Esophagus muscularis mucosa (tissue), 4 donors: Measurements from ENCODE around the gene MEX3A. TPM values are rescaled to one million over a fixed set of nuclear protein-coding genes. Genes with fewer than 3 reads are reported as not detected.

ENCODE experiments used
- DNase-seq: peaks from one replicate; pipeline ENCODE4 v3.0.0-alpha.2; 2017; ENCODE audit errors: extremely low spot score
- H3K27ac ChIP-seq, 4 donors: fragments of 200-600 bp; sonication (generic); replicated peaks in 1 of 4; 1 replicate in 3 of 4; 2 replicates in 1 of 4; pipeline ENCODE4 v1.5.1; 2016 to 2019; ENCODE audit warnings: mild to moderate bottlenecking in 1 of 4
- H3K27me3 ChIP-seq, 4 donors: fragments of 200-600 bp; sonication (generic); one replicate each; pipeline versions ENCODE4 v1.5.1 to v1.6.0; 2016 to 2019
- H3K36me3 ChIP-seq, 4 donors: fragments of 200-600 bp; sonication (generic); one replicate each; pipeline ENCODE4 v1.5.1; 2016 to 2019
- H3K4me1 ChIP-seq, 4 donors: fragments of 200-600 bp; sonication (generic); one replicate each; pipeline ENCODE4 v1.5.1; 2016 to 2019
- H3K4me3 ChIP-seq, 4 donors: fragments of 200-600 bp; sonication (generic); 1 replicate in 2 of 4; 2 replicates in 2 of 4; pipeline ENCODE4 v1.5.1; 2016 to 2019; ENCODE audit warnings: mild to moderate bottlenecking in 4 of 4, moderate library complexity in 1 of 4
- H3K9me3 ChIP-seq, 4 donors: fragments of 200-600 bp; sonication (generic); 1 replicate in 3 of 4; 2 replicates in 1 of 4; pipeline ENCODE4 v1.5.1; 2016 to 2019
- CTCF ChIP-seq, 3 experiments: fragments of 200-600 bp in 2 of 3; fragments of 450-650 bp in 1 of 3; sonication (generic) in 2 of 3; IDR thresholded peaks; one replicate each; pipeline ENCODE4 v1.5.1; 2017 to 2019; ENCODE audit warnings: antibody characterized with exemption in 3 of 3, mild to moderate bottlenecking in 2 of 3, moderate library complexity in 1 of 3
- EP300 ChIP-seq: sonication (generic); formaldehyde crosslinking; IDR thresholded peaks from one replicate; pipeline ENCODE4 v1.6.1; 2017; ENCODE audit warnings: antibody characterized with exemption
- POLR2A ChIP-seq: fragments of 450-650 bp; IDR thresholded peaks from one replicate; pipeline ENCODE4 v1.6.1; 2017; ENCODE audit warnings: antibody characterized with exemption, moderate library complexity, mild to moderate bottlenecking, low read depth
- POLR2AphosphoS5 ChIP-seq, 2 donors: sonication (generic); formaldehyde crosslinking; IDR thresholded peaks; one replicate each; pipeline ENCODE4 v1.6.1; 2017; ENCODE audit warnings: antibody characterized with exemption in 2 of 2
- WGBS: methylation state at CpG from one replicate; pipeline ENCODE4 v1.1.5; 2018; 5-methylcytosine and 5-hydroxymethylcytosine counted together
- intact Hi-C: fragments of 100-400 bp; cut with DNase I; formaldehyde crosslinking; loops from one replicate; pipeline ENCODE4 v1.15.1; 2023
- total RNA-seq, 4 donors: library from RNA; depleted of rRNA; stranded (reverse); fragments of >200 nt; gene quantifications; one replicate each; pipeline versions ENCODE4 v1.1.0 to v1.2.1, GENCODE V29; 2016

MEX3A gene
- total RNA-seq, 4 donors from 2014 or later: under 0.01 to 1.6 (median 0.66) TPM

- Histone ChIP-seq H3K27ac (no peak overlapping the region), H3K36me3 (no peaks in the 10 kb centered on the region), H3K4me3 (no peak overlapping the region), H3K27me3 (no peaks in the 10 kb centered on the region), H3K4me1 (peaks cover 26 to 51% (median 40%) of the 10 kb centered on the region in 4 donors), H3K9me3 (no peaks in the 10 kb centered on the region)
- 89% methylated on average over 5 of the region's 5 CpGs for WGBS
- no peak for TF ChIP-seq CTCF (IDR thresholded peaks at IDR 0.05)
- no peak for TF ChIP-seq EP300
- no peak for TF ChIP-seq POLR2A
- no peak for DNase-seq
- intact Hi-C loops: no loop called here
Observed at GRCh38 chr1:156078728-156079127, 3.5 kb downstream of the MEX3A start.

GRCh38 chr1:156077430-156077760, 4.9 kb downstream of the MEX3A start:
- Histone ChIP-seq H3K9me3 (no peaks in the 10 kb centered on the region), H3K4me3 (peak overlapping the region in 3 of 4 donors; percentile 58 to 71 (median 62)), H3K36me3 (no peaks in the 10 kb centered on the region), H3K4me1 (peaks cover 18 to 41% (median 31%) of the 10 kb centered on the region in 4 donors), H3K27me3 (no peaks in the 10 kb centered on the region), H3K27ac (peak overlapping the region in 3 of 4 donors; percentile 54 to 70 (median 63))
- WGBS: 91% methylated on average over 10 of the region's 19 CpGs
- intact Hi-C loops: no loop called here
- DNase-seq: no peak
- TF ChIP-seq POLR2AphosphoS5 (IDR thresholded peaks at IDR 0.05): no peak
- TF ChIP-seq POLR2A: no peak

GRCh38 chr1:156076609-156077429, 5.4 kb downstream of the MEX3A start:
- DNase-seq: no peak
- TF ChIP-seq POLR2A (no peak), EP300 (no peak), POLR2AphosphoS5 (IDR thresholded peaks at IDR 0.05) (peak in 1 of 2 donors; percentile 77), CTCF (IDR thresholded peaks at IDR 0.05) (peak in 1 of 3 experiments; percentile 5)
- intact Hi-C loops: no loop called here
- WGBS: 44% methylated on average over 6 of the region's 73 CpGs
- Histone ChIP-seq H3K27me3 (no peaks in the 10 kb centered on the region), H3K4me3 (peak overlapping the region; percentile 58 to 71 (median 60)), H3K36me3 (no peaks in the 10 kb centered on the region), H3K27ac (peak overlapping the region; percentile 36 to 70 (median 58)), H3K9me3 (no peaks in the 10 kb centered on the region), H3K4me1 (peaks cover 14 to 36% (median 26%) of the 10 kb centered on the region in 4 donors)

GRCh38 chr1:156075775-156076204, 6.5 kb downstream of the MEX3A start:
- H3K9me3 ChIP-seq: no peaks in the 10 kb centered on the region
- H3K4me3 ChIP-seq: peak overlapping the region; percentile 58 to 71 (median 60)
- WGBS: 69% methylated on average over 4 of the region's 4 CpGs
- no peak for TF ChIP-seq EP300
- no peak for TF ChIP-seq POLR2A
- TF ChIP-seq POLR2AphosphoS5 (IDR thresholded peaks at IDR 0.05): no peak
- TF ChIP-seq CTCF (IDR thresholded peaks at IDR 0.05): no peak
- no peak for DNase-seq
- peaks cover 9 to 25% (median 17%) of the 10 kb centered on the region in 4 donors for H3K4me1 ChIP-seq
- peak overlapping the region in 1 of 4 donors; percentile 70 for H3K27ac ChIP-seq
- intact Hi-C loops: no loop called here
- H3K27me3 ChIP-seq: peaks cover 0 to 6% (median 0%) of the 10 kb centered on the region in 4 donors
- no peaks in the 10 kb centered on the region for H3K36me3 ChIP-seq

GRCh38 chr1:156075162-156075561, 7.1 kb downstream of the MEX3A start:
- Histone ChIP-seq H3K4me3 (no peak overlapping the region), H3K27ac (no peak overlapping the region), H3K9me3 (no peaks in the 10 kb centered on the region), H3K4me1 (peaks cover 9 to 25% (median 17%) of the 10 kb centered on the region in 4 donors), H3K27me3 (peaks cover 0 to 12% (median 0%) of the 10 kb centered on the region in 4 donors), H3K36me3 (no peaks in the 10 kb centered on the region)
- WGBS: 73% methylated on average over 3 of the region's 3 CpGs
- TF ChIP-seq CTCF (IDR thresholded peaks at IDR 0.05) (no peak), POLR2A (no peak), POLR2AphosphoS5 (IDR thresholded peaks at IDR 0.05) (no peak), EP300 (no peak)
- DNase-seq: no peak
- intact Hi-C loops: no loop called here
